ENCODE results near the gene MAT2B. TPM values are rescaled to one million over a fixed set of nuclear protein-coding genes. Genes with fewer than 3 reads are reported as not detected.

MAT2B gene
- total and polyA plus RNA-seq, 9 donors: 34.8 to 56.8 (median 51.0) TPM

- no peak for DNase-seq
- Histone ChIP-seq H3K27me3 (ENCODE audit: control insufficient read depth, insufficient read depth, low read length) (no peaks in the 10 kb centered on the region), H3K27ac (ENCODE audit: low read length) (no peak overlapping the region), H3K9me3 (replicated peaks; ENCODE audit: control insufficient read depth, low read depth, low read length) (no peaks in the 10 kb centered on the region), H3K36me3 (ENCODE audit: control insufficient read depth, insufficient read depth, low read length) (no peaks in the 10 kb centered on the region), H3K4me3 (ENCODE audit: low read length) (no peak overlapping the region), H3K4me1 (ENCODE audit: control insufficient read depth, insufficient read depth, low read length) (peaks cover 3% of the 10 kb centered on the region)
- no CpG with 5 or more reads among the region's 1 CpG for WGBS (ENCODE audit: insufficient coverage)
Observed at GRCh38 chr5:163498886-163499285, 6.5 kb upstream of the MAT2B start.

- H3K4me1 ChIP-seq (ENCODE audit: control insufficient read depth, insufficient read depth, low read length): peaks cover 7% of the 10 kb centered on the region
- H3K27ac ChIP-seq (ENCODE audit: low read length): peak overlapping the region; percentile 98
- DNase-seq: peak; percentile 12
- H3K27me3 ChIP-seq (ENCODE audit: control insufficient read depth, insufficient read depth, low read length): no peaks in the 10 kb centered on the region
- no peaks in the 10 kb centered on the region for H3K9me3 ChIP-seq (replicated peaks; ENCODE audit: control insufficient read depth, low read depth, low read length)
- 29% methylated on average over 4 of the region's 8 CpGs for WGBS (ENCODE audit: insufficient coverage)
- H3K4me3 ChIP-seq (ENCODE audit: low read length): peak overlapping the region; percentile 79
- H3K36me3 ChIP-seq (ENCODE audit: control insufficient read depth, insufficient read depth, low read length): no peaks in the 10 kb centered on the region
Observed at GRCh38 chr5:163502521-163502920, 2.9 kb upstream of the MAT2B start.

GRCh38 chr5:163503106-163504078 is 2.0 kb upstream of the MAT2B start:
- peaks cover 11% of the 10 kb centered on the region for H3K4me1 ChIP-seq (ENCODE audit: control insufficient read depth, insufficient read depth, low read length)
- 0% methylated on average over 10 of the region's 17 CpGs for WGBS (ENCODE audit: insufficient coverage)
- peak overlapping the region; percentile 98 for H3K27ac ChIP-seq (ENCODE audit: low read length)
- DNase-seq: peak; percentile 93
- H3K36me3 ChIP-seq (ENCODE audit: control insufficient read depth, insufficient read depth, low read length): no peaks in the 10 kb centered on the region
- no peaks in the 10 kb centered on the region for H3K27me3 ChIP-seq (ENCODE audit: control insufficient read depth, insufficient read depth, low read length)
- H3K9me3 ChIP-seq (replicated peaks; ENCODE audit: control insufficient read depth, low read depth, low read length): no peaks in the 10 kb centered on the region
- H3K4me3 ChIP-seq (ENCODE audit: low read length): peak overlapping the region; percentile 79

- H3K4me1 ChIP-seq (ENCODE audit: control insufficient read depth, insufficient read depth, low read length): peaks cover 16% of the 10 kb centered on the region
Observed at GRCh38 chr5:163504079-163504931, 1.1 kb upstream of the MAT2B start.

GRCh38 chr5:163505049-163505367 is 411 bp upstream of the MAT2B start:
- no peaks in the 10 kb centered on the region for H3K27me3 ChIP-seq (ENCODE audit: control insufficient read depth, insufficient read depth, low read length)
- H3K27ac ChIP-seq (ENCODE audit: low read length): peak overlapping the region; percentile 98
- H3K4me1 ChIP-seq (ENCODE audit: control insufficient read depth, insufficient read depth, low read length): peaks cover 18% of the 10 kb centered on the region
- no peaks in the 10 kb centered on the region for H3K9me3 ChIP-seq (replicated peaks; ENCODE audit: control insufficient read depth, low read depth, low read length)
- H3K36me3 ChIP-seq (ENCODE audit: control insufficient read depth, insufficient read depth, low read length): no peaks in the 10 kb centered on the region
- H3K4me3 ChIP-seq (ENCODE audit: low read length): peak overlapping the region; percentile 79
- DNase-seq: no peak
- WGBS (ENCODE audit: insufficient coverage): 0% methylated on average over 3 of the region's 7 CpGs

More at GRCh38 chr5:163504079-163504931, 1.1 kb upstream of the MAT2B start:
- H3K9me3 ChIP-seq (replicated peaks; ENCODE audit: control insufficient read depth, low read depth, low read length): no peaks in the 10 kb centered on the region
- peak; percentile 81 for DNase-seq
- no peaks in the 10 kb centered on the region for H3K36me3 ChIP-seq (ENCODE audit: control insufficient read depth, insufficient read depth, low read length)
- WGBS (ENCODE audit: insufficient coverage): under 1% methylated on average over 18 of the region's 27 CpGs
- peak overlapping the region; percentile 79 for H3K4me3 ChIP-seq (ENCODE audit: low read length)
- H3K27ac ChIP-seq (ENCODE audit: low read length): peak overlapping the region; percentile 98
- H3K27me3 ChIP-seq (ENCODE audit: control insufficient read depth, insufficient read depth, low read length): no peaks in the 10 kb centered on the region

- DNase-seq: no peak
- Histone ChIP-seq H3K4me3 (ENCODE audit: low read length) (peak overlapping the region; percentile 79), H3K27ac (ENCODE audit: low read length) (peak overlapping the region; percentile 98), H3K27me3 (ENCODE audit: control insufficient read depth, insufficient read depth, low read length) (no peaks in the 10 kb centered on the region), H3K36me3 (ENCODE audit: control insufficient read depth, insufficient read depth, low read length) (no peaks in the 10 kb centered on the region), H3K9me3 (replicated peaks; ENCODE audit: control insufficient read depth, low read depth, low read length) (no peaks in the 10 kb centered on the region), H3K4me1 (ENCODE audit: control insufficient read depth, insufficient read depth, low read length) (peaks cover 18% of the 10 kb centered on the region)
- 0% methylated on average over 1 of the region's 9 CpGs for WGBS (ENCODE audit: insufficient coverage)
Observed at GRCh38 chr5:163506095-163506457, 657 bp downstream of the MAT2B start.

GRCh38 chr5:163506726-163507125 is 1.3 kb downstream of the MAT2B start:
- no peaks in the 10 kb centered on the region for H3K36me3 ChIP-seq (ENCODE audit: control insufficient read depth, insufficient read depth, low read length)
- peaks cover 20% of the 10 kb centered on the region for H3K4me1 ChIP-seq (ENCODE audit: control insufficient read depth, insufficient read depth, low read length)
- H3K27me3 ChIP-seq (ENCODE audit: control insufficient read depth, insufficient read depth, low read length): no peaks in the 10 kb centered on the region
- H3K9me3 ChIP-seq (replicated peaks; ENCODE audit: control insufficient read depth, low read depth, low read length): no peaks in the 10 kb centered on the region
- no CpG with 5 or more reads among the region's 8 CpGs for WGBS (ENCODE audit: insufficient coverage)
- H3K27ac ChIP-seq (ENCODE audit: low read length): peak overlapping the region; percentile 98
- DNase-seq: peak; percentile 20
- peak overlapping the region; percentile 79 for H3K4me3 ChIP-seq (ENCODE audit: low read length)

GRCh38 chr5:163508753-163509152 is 3.3 kb downstream of the MAT2B start:
- no peak overlapping the region for H3K4me3 ChIP-seq (ENCODE audit: low read length)
- H3K4me1 ChIP-seq (ENCODE audit: control insufficient read depth, insufficient read depth, low read length): peaks cover 18% of the 10 kb centered on the region

GRCh38 chr5:163509291-163509951 is 4.0 kb downstream of the MAT2B start:
- no peaks in the 10 kb centered on the region for H3K9me3 ChIP-seq (replicated peaks; ENCODE audit: control insufficient read depth, low read depth, low read length)
- peak overlapping the region; percentile 73 for H3K27ac ChIP-seq (ENCODE audit: low read length)
- WGBS (ENCODE audit: insufficient coverage): no CpG with 5 or more reads among the region's 7 CpGs
- H3K36me3 ChIP-seq (ENCODE audit: control insufficient read depth, insufficient read depth, low read length): peaks cover 11% of the 10 kb centered on the region
- peak overlapping the region; percentile 14 for H3K4me3 ChIP-seq (ENCODE audit: low read length)
- peaks cover 18% of the 10 kb centered on the region for H3K4me1 ChIP-seq (ENCODE audit: control insufficient read depth, insufficient read depth, low read length)
- DNase-seq: peak; percentile 76
- no peaks in the 10 kb centered on the region for H3K27me3 ChIP-seq (ENCODE audit: control insufficient read depth, insufficient read depth, low read length)

More at GRCh38 chr5:163508753-163509152, 3.3 kb downstream of the MAT2B start:
- no peaks in the 10 kb centered on the region for H3K9me3 ChIP-seq (replicated peaks; ENCODE audit: control insufficient read depth, low read depth, low read length)
- no CpG with 5 or more reads among the region's 5 CpGs for WGBS (ENCODE audit: insufficient coverage)
- H3K27me3 ChIP-seq (ENCODE audit: control insufficient read depth, insufficient read depth, low read length): no peaks in the 10 kb centered on the region
- peak overlapping the region; percentile 73 for H3K27ac ChIP-seq (ENCODE audit: low read length)
- peaks cover 11% of the 10 kb centered on the region for H3K36me3 ChIP-seq (ENCODE audit: control insufficient read depth, insufficient read depth, low read length)
- DNase-seq: peak; percentile 13

Measured in muscle of leg (tissue), 11 donors.